Activated T-helper 1 cell treated with anti-CD3 and anti-CD28 coated beads, Interleukin-12 subunit alpha, Interleukin-12 subunit beta, Interleukin-2, Interleukin-4 antibody, amounts not matched to agents 30 ng/mL and 10 ng/mL and 1 ng/mL, durations not matched to agents 14 hours and 24 hours and 36 hours (primary cell): ENCODE results near the gene NAXD. TPM values are rescaled to one million over a fixed set of nuclear protein-coding genes. Genes with fewer than 3 reads are reported as not detected.

Experiments used
- total RNA-seq: library from RNA; stranded (reverse); gene quantifications from 2 replicates; pipeline ENCODE4 v1.2.3, GENCODE V29; 2022

The NAXD gene
- total RNA-seq, 1 donor from 2014 or later = 22.0 TPM

Other genes with a start within 250 kb of the NAXD start
- gene RAB20, start 53.8 kb upstream of the NAXD start, total RNA-seq = 1.1 and 1.5 TPM in 2 replicates
- 106 and 110 TPM in 2 replicates for gene CARS2, start 90.6 kb downstream of the NAXD start, total RNA-seq
- 15.9 and 16.4 TPM in 2 replicates for gene ING1, start 98.2 kb downstream of the NAXD start, total RNA-seq